Activated naive CD8-positive, alpha-beta T cell (primary cell): ENCODE data around the gene BYSL.

Experiments used
- H3K27ac Mint-ChIP-seq: one replicate; pipeline ENCODE4 v1.8.0; 2021; ENCODE audit warnings: mixed read lengths
- H3K27me3 Mint-ChIP-seq: one replicate; pipeline ENCODE4 v1.8.0; 2021; ENCODE audit warnings: mixed read lengths
- H3K36me3 Mint-ChIP-seq: one replicate; pipeline ENCODE4 v1.8.0; 2021; ENCODE audit warnings: mixed read lengths
- H3K4me1 Mint-ChIP-seq: one replicate; pipeline ENCODE4 v1.8.0; 2021; ENCODE audit warnings: low read depth, mixed read lengths
- H3K4me3 Mint-ChIP-seq: one replicate; pipeline ENCODE4 v1.8.0; 2021; ENCODE audit warnings: mild to moderate bottlenecking, mixed read lengths
- H3K9me3 Mint-ChIP-seq: one replicate; pipeline ENCODE4 v1.8.0; 2021; ENCODE audit warnings: low read depth, mixed read lengths

Gene BYSL

GRCh38 chr6:41896281-41896680 is 25.0 kb upstream of the BYSL start:
- H3K36me3 Mint-ChIP-seq = no peaks in the 10 kb centered on the region
- no peaks in the 10 kb centered on the region for H3K9me3 Mint-ChIP-seq
- no peak overlapping the region for H3K4me3 Mint-ChIP-seq
- H3K27ac Mint-ChIP-seq = peak overlapping the region; percentile 96
- no peaks in the 10 kb centered on the region for H3K27me3 Mint-ChIP-seq
- peaks cover 11% of the 10 kb centered on the region for H3K4me1 Mint-ChIP-seq

- Mint-ChIP-seq H3K9me3 (no peaks in the 10 kb centered on the region), H3K4me3 (no peak overlapping the region), H3K27ac (no peak overlapping the region), H3K4me1 (peaks cover 23% of the 10 kb centered on the region), H3K36me3 (no peaks in the 10 kb centered on the region), H3K27me3 (no peaks in the 10 kb centered on the region)
Observed at GRCh38 chr6:41900861-41901260, 20.4 kb upstream of the BYSL start.

GRCh38 chr6:41901882-41902519 is 19.3 kb upstream of the BYSL start:
- H3K4me3 Mint-ChIP-seq = no peak overlapping the region
- peaks cover 2% of the 10 kb centered on the region for H3K36me3 Mint-ChIP-seq
- H3K27me3 Mint-ChIP-seq = no peaks in the 10 kb centered on the region
- H3K27ac Mint-ChIP-seq = no peak overlapping the region
- H3K4me1 Mint-ChIP-seq = peaks cover 15% of the 10 kb centered on the region
- no peaks in the 10 kb centered on the region for H3K9me3 Mint-ChIP-seq

GRCh38 chr6:41909727-41910126 is 11.6 kb upstream of the BYSL start:
- Mint-ChIP-seq H3K4me3 (no peak overlapping the region), H3K36me3 (peaks cover 11% of the 10 kb centered on the region)

GRCh38 chr6:41914343-41914742 is 7.0 kb upstream of the BYSL start:
- Mint-ChIP-seq H3K4me1 (peaks cover 13% of the 10 kb centered on the region), H3K4me3 (no peak overlapping the region), H3K9me3 (no peaks in the 10 kb centered on the region), H3K36me3 (peaks cover 5% of the 10 kb centered on the region), H3K27me3 (no peaks in the 10 kb centered on the region), H3K27ac (no peak overlapping the region)

More at GRCh38 chr6:41909727-41910126, 11.6 kb upstream of the BYSL start:
- Mint-ChIP-seq H3K27ac (peak overlapping the region; percentile 46), H3K27me3 (no peaks in the 10 kb centered on the region), H3K9me3 (no peaks in the 10 kb centered on the region), H3K4me1 (peaks cover 11% of the 10 kb centered on the region)

GRCh38 chr6:41914869-41915530 is 6.3 kb upstream of the BYSL start:
- Mint-ChIP-seq H3K36me3 (peaks cover 5% of the 10 kb centered on the region), H3K4me3 (no peak overlapping the region), H3K27ac (no peak overlapping the region), H3K4me1 (peaks cover 18% of the 10 kb centered on the region), H3K27me3 (no peaks in the 10 kb centered on the region), H3K9me3 (no peaks in the 10 kb centered on the region)

GRCh38 chr6:41917528-41917927 is 3.8 kb upstream of the BYSL start:
- Mint-ChIP-seq H3K27me3 (no peaks in the 10 kb centered on the region), H3K36me3 (peaks cover 9% of the 10 kb centered on the region), H3K4me1 (peaks cover 28% of the 10 kb centered on the region), H3K9me3 (no peaks in the 10 kb centered on the region), H3K4me3 (no peak overlapping the region), H3K27ac (peak overlapping the region; percentile 6)

- Mint-ChIP-seq H3K4me1 (peaks cover 49% of the 10 kb centered on the region), H3K9me3 (no peaks in the 10 kb centered on the region), H3K27me3 (no peaks in the 10 kb centered on the region), H3K4me3 (peak overlapping the region; percentile 99), H3K27ac (peak overlapping the region; percentile 100), H3K36me3 (peaks cover 17% of the 10 kb centered on the region)
Observed at GRCh38 chr6:41921712-41921998, 356 bp downstream of the BYSL start.

- no peaks in the 10 kb centered on the region for H3K9me3 Mint-ChIP-seq
- H3K4me3 Mint-ChIP-seq = peak overlapping the region; percentile 99
- H3K27ac Mint-ChIP-seq = peak overlapping the region; percentile 100
- H3K27me3 Mint-ChIP-seq = no peaks in the 10 kb centered on the region
- H3K36me3 Mint-ChIP-seq = peaks cover 17% of the 10 kb centered on the region
- H3K4me1 Mint-ChIP-seq = peaks cover 51% of the 10 kb centered on the region
Observed at GRCh38 chr6:41922154-41922553, 855 bp downstream of the BYSL start.

- H3K27me3 Mint-ChIP-seq = no peaks in the 10 kb centered on the region
Observed at GRCh38 chr6:41927253-41927652, 6.0 kb downstream of the BYSL start.

GRCh38 chr6:41929924-41930323 is 8.6 kb downstream of the BYSL start:
- Mint-ChIP-seq H3K9me3 (no peaks in the 10 kb centered on the region), H3K27me3 (no peaks in the 10 kb centered on the region), H3K27ac (peak overlapping the region; percentile 25)

More at GRCh38 chr6:41927253-41927652, 6.0 kb downstream of the BYSL start:
- H3K36me3 Mint-ChIP-seq = peaks cover 18% of the 10 kb centered on the region
- peaks cover 43% of the 10 kb centered on the region for H3K4me1 Mint-ChIP-seq
- H3K4me3 Mint-ChIP-seq = no peak overlapping the region
- H3K9me3 Mint-ChIP-seq = no peaks in the 10 kb centered on the region
- peak overlapping the region; percentile 46 for H3K27ac Mint-ChIP-seq

GRCh38 chr6:41931792-41932191 is 10.5 kb downstream of the BYSL start:
- Mint-ChIP-seq H3K4me1 (peaks cover 47% of the 10 kb centered on the region), H3K27ac (peak overlapping the region; percentile 72), H3K27me3 (no peaks in the 10 kb centered on the region), H3K4me3 (no peak overlapping the region), H3K36me3 (peaks cover 11% of the 10 kb centered on the region), H3K9me3 (no peaks in the 10 kb centered on the region)

More at GRCh38 chr6:41929924-41930323, 8.6 kb downstream of the BYSL start:
- Mint-ChIP-seq H3K4me1 (peaks cover 35% of the 10 kb centered on the region), H3K4me3 (no peak overlapping the region), H3K36me3 (peaks cover 9% of the 10 kb centered on the region)

GRCh38 chr6:41932378-41932777 is 11.1 kb downstream of the BYSL start:
- Mint-ChIP-seq H3K4me1 (peaks cover 50% of the 10 kb centered on the region), H3K4me3 (no peak overlapping the region), H3K27ac (peak overlapping the region; percentile 72), H3K36me3 (peaks cover 11% of the 10 kb centered on the region), H3K27me3 (no peaks in the 10 kb centered on the region), H3K9me3 (no peaks in the 10 kb centered on the region)

GRCh38 chr6:41934278-41935192 is 13.2 kb downstream of the BYSL start:
- Mint-ChIP-seq H3K4me3 (peak overlapping the region; percentile 59), H3K4me1 (peaks cover 64% of the 10 kb centered on the region), H3K9me3 (no peaks in the 10 kb centered on the region), H3K27me3 (no peaks in the 10 kb centered on the region), H3K27ac (peak overlapping the region; percentile 96), H3K36me3 (peaks cover 13% of the 10 kb centered on the region)

- H3K36me3 Mint-ChIP-seq = peaks cover 15% of the 10 kb centered on the region
Observed at GRCh38 chr6:41935193-41935574, 13.9 kb downstream of the BYSL start.

More at GRCh38 chr6:41935193-41935574, 13.9 kb downstream of the BYSL start:
- Mint-ChIP-seq H3K27ac (peak overlapping the region; percentile 96), H3K4me1 (peaks cover 71% of the 10 kb centered on the region), H3K4me3 (peak overlapping the region; percentile 59), H3K9me3 (no peaks in the 10 kb centered on the region), H3K27me3 (no peaks in the 10 kb centered on the region)
